A549 (cell line): Measurements from ENCODE around the gene RNF123.

ENCODE experiments used
- BHLHE40 ChIP-seq: IDR thresholded peaks from 2 replicates; pipeline ENCODE4 v1.6.1; 2012; ENCODE audit warnings: low read depth, low read length, inconsistent platforms
- CTCF ChIP-seq: fragments of >200 bp; sonication (Bioruptor Twin); formaldehyde crosslinking; IDR thresholded peaks from 3 replicates; pipeline ENCODE4 v1.5.1; 2016
- EP300 ChIP-seq, 2 experiments: fragments of >200 bp; sonication (Bioruptor Twin); formaldehyde crosslinking; IDR thresholded peaks; 2 replicates in 1 of 2; 3 replicates in 1 of 2; pipeline ENCODE4 v1.6.1; 2016 to 2017
- HMGXB4 ChIP-seq: fragments of 250-450 bp; sonication (Bioruptor Pico); IDR thresholded peaks from 2 replicates; pipeline ENCODE4 v1.5.0; 2021; ENCODE audit warnings: mild to moderate bottlenecking, moderate library complexity, borderline replicate concordance
- JUNB ChIP-seq: fragments of >200 bp; sonication (Bioruptor Twin); formaldehyde crosslinking; IDR thresholded peaks from 2 replicates; pipeline ENCODE4 v1.6.1; 2016
- MYC ChIP-seq: IDR thresholded peaks from 2 replicates; pipeline ENCODE4 v1.6.1; 2012; ENCODE audit warnings: mild to moderate bottlenecking, inconsistent platforms, low read length, improper control_type of control experiment, borderline replicate concordance
- NR3C1 ChIP-seq: fragments of >200 bp; sonication (Bioruptor Twin); formaldehyde crosslinking; IDR thresholded peaks from 3 replicates; pipeline ENCODE4 v1.6.1; 2017
- POLR2A ChIP-seq: IDR thresholded peaks from 2 replicates; pipeline ENCODE4 v1.6.1; 2012; ENCODE audit warnings: mild to moderate bottlenecking, low read length
- RAD21 ChIP-seq, 2 experiments: fragments of >200 bp in 1 of 2; sonication (Bioruptor Twin) in 1 of 2; formaldehyde crosslinking in 1 of 2; IDR thresholded peaks in 1 of 2; conservative IDR thresholded peaks in 1 of 2; 2 replicates in 1 of 2; 3 replicates in 1 of 2; pipeline ENCODE4 v1.6.1; 2012 to 2018; ENCODE audit warnings: inconsistent platforms in 1 of 2
- RCOR1 ChIP-seq: fragments of 150-350 bp; IDR thresholded peaks from 2 replicates; pipeline ENCODE4 v1.6.1; 2014; ENCODE audit warnings: antibody characterized with exemption, low read length, low read depth
- REST ChIP-seq: fragments of 200-600 bp; sonication (generic); IDR thresholded peaks from 2 replicates; pipeline ENCODE4 v1.6.1; 2016; ENCODE audit warnings: antibody characterized with exemption, mild to moderate bottlenecking, moderate library complexity
- RFX5 ChIP-seq: fragments of 450-650 bp; IDR thresholded peaks from 2 replicates; pipeline ENCODE4 v1.7.1; 2014; ENCODE audit warnings: antibody characterized with exemption, mild to moderate bottlenecking, moderate library complexity
- SMC3 ChIP-seq: fragments of >200 bp; sonication (Bioruptor Twin); formaldehyde crosslinking; IDR thresholded peaks from 3 replicates; pipeline ENCODE4 v1.6.1; 2018; ENCODE audit warnings: inconsistent platforms
- ZC3H11A ChIP-seq: fragments of 450-650 bp; IDR thresholded peaks from 2 replicates; pipeline ENCODE4 v1.6.1; 2014; ENCODE audit warnings: antibody characterized with exemption, mild to moderate bottlenecking

GRCh38 chr3:49642708-49643145 is 46.6 kb upstream of the RNF123 start:
- TF ChIP-seq CTCF (no peak), POLR2A (no peak), HMGXB4 (no peak), SMC3 (no peak), NR3C1 (no peak), ZC3H11A (no peak), REST (no peak), JUNB (no peak), EP300 (IDR thresholded peaks at IDR 0.05) (no peak), RFX5 (no peak), RCOR1 (no peak), BHLHE40 (no peak), RAD21 (conservative IDR thresholded peaks at IDR 0.05 in 1 of 2, IDR thresholded peaks at IDR 0.05 in 1 of 2) (no peak), MYC (no peak)
